PC-3 (cell line): ENCODE data around the gene ATP6V1E1. TPM values are rescaled to one million over a fixed set of nuclear protein-coding genes. Genes with fewer than 3 reads are reported as not detected.

Experiments used
- ATAC-seq: fragments of 200-7000 bp; cut with Tn5 transposase; 2 replicates; pipeline ENCODE4 v1.9.1; 2020; ENCODE audit warnings: mild to moderate bottlenecking, moderate library complexity
- BruUV-seq: library from RNA; stranded (reverse); fragments of 400-500 nt; replicated peaks from 2 replicates; lab custom pipeline; 2021; lab: Mats Ljungman, UMichigan
- CTCF ChIA-PET: fragments of 300-600 bp; sonication (Branson Sonifier 250); formaldehyde crosslinking; loops from one replicate; lab custom pipeline; 2022; ENCODE audit warnings: antibody characterized with exemption; lab: Charles Lee
- POLR2A ChIA-PET: fragments of 300-600 bp; sonication (Branson Sonifier 250); formaldehyde crosslinking; loops from one replicate; lab custom pipeline; 2022; ENCODE audit warnings: antibody characterized with exemption; ENCODE audit not compliant: unreplicated experiment; lab: Charles Lee
- DNase-seq: peaks from one replicate; pipeline ENCODE4 v3.0.0-alpha.2; 2015
- H2AFZ ChIP-seq: fragments of 300-600 bp; sonication (generic); 2 replicates; pipeline ENCODE4 v1.6.0; 2016; ENCODE audit warnings: antibody characterized with exemption, low read length
- H3F3A ChIP-seq: fragments of 300-600 bp; sonication (generic); one replicate; pipeline ENCODE4 v1.6.0; 2017; ENCODE audit warnings: antibody characterized with exemption, low read length, control low read depth, mild to moderate bottlenecking; ENCODE audit not compliant: unreplicated experiment
- H3K27ac ChIP-seq: fragments of 300-600 bp; sonication (generic); 2 replicates; pipeline ENCODE4 v1.5.1; 2016; ENCODE audit warnings: mild to moderate bottlenecking, low read length
- H3K27me3 ChIP-seq: fragments of 300-600 bp; sonication (generic); 2 replicates; pipeline ENCODE4 v1.6.1; 2016; ENCODE audit warnings: low read length, mixed read lengths
- H3K36me3 ChIP-seq: fragments of 300-600 bp; sonication (generic); 2 replicates; pipeline ENCODE4 v1.6.1; 2016; ENCODE audit warnings: low read depth, mixed run types, low read length, mixed read lengths
- H3K4me1 ChIP-seq: fragments of 300-600 bp; sonication (generic); 2 replicates; pipeline ENCODE4 v1.5.1; 2016; ENCODE audit warnings: low read length; ENCODE audit not compliant: insufficient read depth
- H3K4me2 ChIP-seq: fragments of 300-600 bp; sonication (generic); 2 replicates; pipeline ENCODE4 v1.6.0; 2016; ENCODE audit warnings: low read length
- H3K4me3 ChIP-seq: fragments of 300-600 bp; sonication (generic); 2 replicates; pipeline ENCODE4 v1.5.1; 2016; ENCODE audit warnings: mild to moderate bottlenecking, low read length, mixed read lengths
- H3K79me2 ChIP-seq: fragments of 300-600 bp; sonication (generic); 2 replicates; pipeline ENCODE4 v1.6.1; 2017; ENCODE audit warnings: low read length, mixed read lengths
- H3K9ac ChIP-seq: fragments of 300-600 bp; sonication (generic); 2 replicates; pipeline ENCODE4 v1.6.0; 2016; ENCODE audit warnings: mild to moderate bottlenecking, low read length
- H3K9me2 ChIP-seq: fragments of 300-600 bp; sonication (generic); replicated peaks from 2 replicates; pipeline ENCODE4 v1.6.1; 2016; ENCODE audit warnings: mixed run types, low read length, mixed read lengths
- H3K9me3 ChIP-seq: fragments of 300-600 bp; sonication (generic); 2 replicates; pipeline ENCODE4 v1.6.1; 2016; ENCODE audit warnings: low read length, mixed read lengths
- H4K20me1 ChIP-seq: fragments of 300-600 bp; sonication (generic); 2 replicates; pipeline ENCODE4 v1.6.1; 2016; ENCODE audit warnings: low read length, mixed read lengths
- EZH2 ChIP-seq: fragments of 300-600 bp; sonication (generic); IDR thresholded peaks from one replicate; pipeline ENCODE4 v1.6.1; 2017; ENCODE audit warnings: antibody characterized with exemption, mild to moderate bottlenecking, low read length; ENCODE audit not compliant: unreplicated experiment
- EZH2phosphoT487 ChIP-seq: fragments of 300-600 bp; sonication (generic); IDR thresholded peaks from 2 replicates; pipeline ENCODE4 v1.6.1; 2018; ENCODE audit warnings: mild to moderate bottlenecking, antibody characterized with exemption, low read length, borderline replicate concordance
- intact Hi-C: fragments of 100-400 bp; cut with micrococcal nuclease; formaldehyde crosslinking; loops from 2 replicates; pipeline ENCODE4 v1.9.0; 2023
- total RNA-seq: library from RNA; depleted of rRNA; stranded (reverse); fragments of >200 nt; gene quantifications from 2 replicates; pipeline ENCODE4 v1.2.3, GENCODE V29; 2014
- TF ChIP-seq, protein P1 (sequence below): fragments of 300-600 bp; sonication (generic); conservative IDR thresholded peaks from 2 replicates; pipeline ENCODE4 v1.5.1; 2017; ENCODE audit warnings: antibody characterized with exemption, low read depth, mild to moderate bottlenecking, low read length

ATP6V1E1 gene
- total RNA-seq, 1 experiment from 2014 or later: 89.9 TPM

DNA sequence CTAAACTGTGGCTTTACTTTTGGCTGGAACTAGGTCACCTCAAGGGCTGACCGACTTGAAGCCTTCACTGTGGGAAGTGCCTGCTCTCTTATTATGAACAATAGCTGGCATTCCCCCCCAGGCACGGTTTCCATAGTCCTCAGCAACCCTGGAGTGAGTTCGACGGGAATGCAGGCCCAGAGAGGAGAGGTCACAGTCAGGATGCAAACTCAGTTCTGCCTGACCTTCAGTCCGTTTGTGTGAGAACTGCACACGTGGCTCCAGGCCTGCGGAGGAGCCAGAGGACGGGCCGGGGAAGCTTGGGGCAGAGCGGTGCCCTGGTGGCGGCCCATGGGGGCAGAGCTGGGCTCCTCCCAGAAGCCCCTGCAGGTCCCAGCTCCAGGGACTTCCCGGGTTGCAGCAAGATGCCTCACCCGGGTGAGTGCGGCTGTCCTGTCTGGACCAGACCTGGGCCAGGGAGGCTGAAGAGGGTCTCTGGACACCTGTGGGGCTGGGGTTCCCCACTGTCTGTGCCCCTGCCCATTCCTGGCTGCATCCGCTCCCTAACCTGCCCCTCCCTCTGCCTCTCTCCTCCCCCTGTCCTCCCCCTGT lies 48.0 kb downstream of the ATP6V1E1 start:
- no peak for ATAC-seq
- Histone ChIP-seq H3K4me1 (peaks cover 13% of the 10 kb centered on the region; the same call in 1 of the 2 replicates), H3K27ac (no peak overlapping the region), H2AFZ (no peak overlapping the region), H3K9me3 (no peaks in the 10 kb centered on the region), H3K27me3 (no peaks in the 10 kb centered on the region), H3K79me2 (no peaks in the 10 kb centered on the region), H3K4me2 (no peak overlapping the region), H3F3A (no peaks in the 10 kb centered on the region), H3K9me2 (no peaks in the 10 kb centered on the region), H4K20me1 (no peaks in the 10 kb centered on the region), H3K4me3 (no peak overlapping the region), H3K9ac (no peak overlapping the region), H3K36me3 (no peaks in the 10 kb centered on the region)
- intact Hi-C loops: no loop called here
- ChIA-PET POLR2A (no interaction called here), CTCF (no interaction called here)
- no peak for DNase-seq
- BruUV-seq: no TSS peak
- TF ChIP-seq, protein P1, sequence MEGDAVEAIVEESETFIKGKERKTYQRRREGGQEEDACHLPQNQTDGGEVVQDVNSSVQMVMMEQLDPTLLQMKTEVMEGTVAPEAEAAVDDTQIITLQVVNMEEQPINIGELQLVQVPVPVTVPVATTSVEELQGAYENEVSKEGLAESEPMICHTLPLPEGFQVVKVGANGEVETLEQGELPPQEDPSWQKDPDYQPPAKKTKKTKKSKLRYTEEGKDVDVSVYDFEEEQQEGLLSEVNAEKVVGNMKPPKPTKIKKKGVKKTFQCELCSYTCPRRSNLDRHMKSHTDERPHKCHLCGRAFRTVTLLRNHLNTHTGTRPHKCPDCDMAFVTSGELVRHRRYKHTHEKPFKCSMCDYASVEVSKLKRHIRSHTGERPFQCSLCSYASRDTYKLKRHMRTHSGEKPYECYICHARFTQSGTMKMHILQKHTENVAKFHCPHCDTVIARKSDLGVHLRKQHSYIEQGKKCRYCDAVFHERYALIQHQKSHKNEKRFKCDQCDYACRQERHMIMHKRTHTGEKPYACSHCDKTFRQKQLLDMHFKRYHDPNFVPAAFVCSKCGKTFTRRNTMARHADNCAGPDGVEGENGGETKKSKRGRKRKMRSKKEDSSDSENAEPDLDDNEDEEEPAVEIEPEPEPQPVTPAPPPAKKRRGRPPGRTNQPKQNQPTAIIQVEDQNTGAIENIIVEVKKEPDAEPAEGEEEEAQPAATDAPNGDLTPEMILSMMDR: no peak
- TF ChIP-seq EZH2 (no peak), EZH2phosphoT487 (no peak)

DNA sequence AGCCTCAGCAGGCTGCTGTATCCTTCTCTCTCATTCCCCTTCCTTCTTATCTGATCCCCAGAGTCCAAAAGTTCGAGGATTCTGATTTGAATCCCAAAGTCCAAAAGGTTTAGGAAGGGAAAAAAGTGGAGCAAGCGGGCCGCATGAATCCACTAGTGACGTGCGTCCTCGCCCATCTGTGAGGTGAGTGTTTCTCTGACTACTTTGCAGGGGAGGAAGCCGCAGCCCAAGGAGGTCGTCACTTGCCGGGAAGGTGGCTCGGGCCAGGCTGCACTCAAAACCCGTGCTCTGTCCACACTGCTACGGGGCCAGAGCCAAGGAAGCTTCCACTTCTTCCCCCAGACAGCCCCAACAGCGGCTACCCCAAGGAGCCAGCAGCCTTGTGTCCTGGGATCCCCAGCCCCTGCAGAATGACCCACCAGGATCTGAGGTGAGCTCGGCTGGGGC lies 49.0 kb downstream of the ATP6V1E1 start:
- H3K4me2 ChIP-seq: no peak overlapping the region
- intact Hi-C loops: no loop called here
- H3K9ac ChIP-seq: no peak overlapping the region
- H3K27me3 ChIP-seq: no peaks in the 10 kb centered on the region
- DNase-seq (no peak), ATAC-seq (no peak)
- no peaks in the 10 kb centered on the region for H4K20me1 ChIP-seq
- ChIA-PET POLR2A (no interaction called here), CTCF (no interaction called here)
- no TSS peak for BruUV-seq
- H2AFZ ChIP-seq: no peak overlapping the region
- H3K4me1 ChIP-seq: peaks cover 15% of the 10 kb centered on the region; the same call in 1 of the 2 replicates
- no peak overlapping the region for H3K4me3 ChIP-seq
- H3K9me3 ChIP-seq: no peaks in the 10 kb centered on the region
- no peaks in the 10 kb centered on the region for H3K79me2 ChIP-seq
- no peaks in the 10 kb centered on the region for H3F3A ChIP-seq
- no peaks in the 10 kb centered on the region for H3K36me3 ChIP-seq
- H3K9me2 ChIP-seq: no peaks in the 10 kb centered on the region
- no peak overlapping the region for H3K27ac ChIP-seq
- no peak for TF ChIP-seq EZH2
- TF ChIP-seq EZH2phosphoT487: no peak
- TF ChIP-seq, protein P1: no peak

DNA sequence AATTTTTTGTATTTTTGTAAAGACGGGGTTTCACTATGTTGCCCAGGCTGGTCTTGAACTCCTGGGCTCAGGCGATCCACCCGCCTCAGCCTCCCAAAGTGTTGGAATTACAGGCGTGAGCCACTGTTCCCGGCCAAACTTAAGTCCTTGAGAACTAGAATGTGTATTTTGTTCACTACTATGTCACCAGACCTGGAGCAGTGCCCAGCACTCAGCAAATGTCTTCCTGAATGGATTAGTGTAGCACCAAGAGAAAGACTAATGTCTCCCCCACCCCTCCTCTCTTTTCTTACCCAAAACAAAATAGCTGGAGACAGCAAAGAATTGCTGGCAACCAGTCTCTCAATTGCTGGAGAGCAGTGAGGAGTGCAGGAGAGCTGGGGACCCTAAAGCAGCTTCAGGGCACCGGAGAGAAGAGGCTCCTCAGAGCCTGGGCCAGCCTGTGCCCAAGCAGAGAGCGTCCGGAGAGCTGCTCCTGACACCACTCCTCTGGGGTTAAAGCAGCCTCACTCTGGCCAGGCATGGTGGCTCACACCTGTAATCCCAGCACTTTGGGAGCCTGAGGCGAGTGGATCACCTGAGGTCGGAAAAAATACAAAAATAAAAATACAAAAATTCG lies 50.3 kb downstream of the ATP6V1E1 start:
- Histone ChIP-seq H3K9me3 (no peaks in the 10 kb centered on the region), H3K27ac (no peak overlapping the region), H2AFZ (no peak overlapping the region), H3K27me3 (no peaks in the 10 kb centered on the region), H3K4me2 (no peak overlapping the region), H3K4me3 (no peak overlapping the region), H3K79me2 (no peaks in the 10 kb centered on the region), H3K9ac (no peak overlapping the region), H4K20me1 (no peaks in the 10 kb centered on the region), H3K36me3 (no peaks in the 10 kb centered on the region), H3F3A (no peaks in the 10 kb centered on the region), H3K9me2 (no peaks in the 10 kb centered on the region), H3K4me1 (peaks cover 15% of the 10 kb centered on the region; the same call in 1 of the 2 replicates)
- ATAC-seq (peak; percentile 27; the same call in 1 of the 2 replicates), DNase-seq (peak; percentile 37)
- TF ChIP-seq EZH2 (no peak), EZH2phosphoT487 (no peak)
- TF ChIP-seq, protein P1: no peak
- intact Hi-C loops: no loop called here
- POLR2A ChIA-PET: no interaction called here
- CTCF ChIA-PET: no interaction called here
- BruUV-seq: no TSS peak
